Dedifferentiated amniotic fluid mesenchymal stem cell (primary cell): Measurements from ENCODE around the gene FAM53B.

Source experiments
- DNase-seq: peaks from one replicate; pipeline ENCODE4 v3.0.0-alpha.2; 2016; ENCODE audit errors: extremely low spot score

Gene FAM53B

GRCh38 chr10:124728071-124728829, 15.9 kb downstream of the FAM53B start:
- DNase-seq = no peak

DNA sequence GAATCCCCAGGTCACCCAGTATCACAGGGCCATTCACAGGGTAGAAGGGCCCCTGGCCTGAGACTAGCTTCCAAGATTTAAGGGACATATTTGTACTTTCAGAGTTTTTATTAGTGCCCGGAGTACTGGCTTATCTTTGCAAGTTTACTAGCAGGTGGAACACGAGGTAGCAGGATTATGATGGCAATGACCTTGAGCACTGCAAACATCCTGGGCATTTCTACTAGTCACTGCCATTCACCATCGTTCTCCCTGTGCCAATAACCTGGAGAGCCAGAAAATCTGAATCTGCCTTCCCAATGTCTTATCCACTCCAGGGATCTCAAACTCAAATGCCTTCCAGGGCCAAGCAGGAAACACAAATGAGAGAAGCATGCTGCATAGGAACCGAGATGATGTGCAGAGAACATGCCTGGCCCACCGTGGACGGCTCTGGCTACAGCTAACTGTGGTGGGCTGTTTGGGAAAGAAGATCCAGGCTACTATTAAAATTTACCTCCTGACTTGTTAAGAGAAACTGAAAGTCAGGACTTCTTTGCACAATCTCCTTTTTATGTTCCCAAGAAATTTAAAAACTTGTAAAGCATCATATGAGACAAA, 16.7 kb downstream of the FAM53B start:
- DNase-seq = no peak

- no peak for DNase-seq
Measured at GRCh38 chr10:124725791-124726190, 18.4 kb downstream of the FAM53B start.

DNA sequence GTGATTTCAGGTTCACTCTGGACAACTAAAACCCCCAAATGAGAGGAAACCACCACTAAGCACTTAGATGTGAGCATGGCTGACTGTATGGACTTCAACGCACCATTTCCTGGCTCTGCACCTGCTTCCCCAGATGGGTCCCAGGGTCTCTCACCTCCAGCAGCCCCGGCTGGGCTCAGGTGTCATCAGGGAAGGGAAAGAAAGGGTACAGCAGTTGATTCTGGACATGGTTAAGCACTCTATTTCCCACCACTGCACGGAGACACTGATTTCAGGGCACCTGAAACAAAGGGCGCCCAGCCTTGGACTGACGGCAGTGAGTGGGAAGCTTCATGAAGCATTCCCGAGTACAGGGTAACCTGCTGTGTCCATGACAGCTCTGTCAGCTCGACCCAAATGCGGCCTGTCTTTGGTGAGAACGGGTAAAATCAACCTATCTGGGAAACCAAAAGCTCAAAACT, 19.0 kb downstream of the FAM53B start:
- DNase-seq = no peak

DNA sequence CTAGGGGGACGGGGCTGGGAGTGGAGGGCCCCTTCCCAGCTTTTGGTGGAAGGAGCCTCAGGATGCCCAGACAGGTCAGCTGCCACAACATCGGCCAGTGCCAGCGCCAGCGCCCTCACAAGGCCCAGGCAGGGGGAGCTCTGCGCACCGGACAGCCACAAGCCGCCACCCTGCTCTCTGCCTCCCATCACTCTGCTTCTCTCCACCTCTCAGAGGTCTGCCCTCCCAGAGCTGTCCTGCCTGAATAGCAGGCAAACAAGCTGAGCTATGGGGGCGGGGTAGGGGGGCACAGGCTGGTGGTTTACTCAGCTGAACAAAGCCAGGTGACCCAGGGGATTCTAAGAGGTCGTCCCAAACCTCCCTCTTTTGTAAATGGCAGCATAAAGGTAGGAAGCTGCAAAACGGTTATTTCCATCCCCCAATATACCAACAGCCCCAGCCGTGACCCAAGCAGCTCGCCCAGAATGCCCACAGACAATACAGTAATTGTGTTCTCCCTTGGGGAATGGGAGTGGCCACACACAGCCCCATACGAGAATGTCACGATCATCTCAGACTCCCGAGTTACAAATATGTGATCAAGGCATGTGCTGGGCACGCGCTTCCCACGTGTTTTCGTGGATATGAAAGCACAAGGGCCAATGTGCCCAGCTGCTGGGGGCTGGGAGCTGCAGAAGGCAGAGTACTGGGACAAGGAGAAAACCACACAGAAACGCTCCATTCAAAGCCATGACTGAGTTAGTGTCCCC, 19.7 kb downstream of the FAM53B start:
- DNase-seq = no peak

DNA sequence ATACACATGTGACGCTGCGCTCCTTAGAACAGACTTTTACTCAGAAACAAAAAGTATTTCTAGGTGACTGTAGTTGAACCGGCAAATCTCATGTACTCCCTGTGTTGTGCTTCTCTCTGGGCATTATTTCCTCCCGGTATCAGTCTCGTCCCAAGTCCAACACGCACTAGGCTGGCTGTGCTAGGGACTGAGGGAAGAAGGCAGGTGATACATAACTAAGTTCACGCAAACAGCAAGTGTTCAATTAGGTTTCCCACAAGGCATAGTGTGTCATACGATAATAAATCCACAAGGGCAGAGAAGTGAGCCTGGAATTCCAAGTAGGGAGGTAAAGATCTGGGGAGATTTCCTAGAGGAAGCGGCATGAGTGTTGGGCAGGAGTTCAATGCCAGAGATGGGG, 20.4 kb downstream of the FAM53B start:
- no peak for DNase-seq

DNA sequence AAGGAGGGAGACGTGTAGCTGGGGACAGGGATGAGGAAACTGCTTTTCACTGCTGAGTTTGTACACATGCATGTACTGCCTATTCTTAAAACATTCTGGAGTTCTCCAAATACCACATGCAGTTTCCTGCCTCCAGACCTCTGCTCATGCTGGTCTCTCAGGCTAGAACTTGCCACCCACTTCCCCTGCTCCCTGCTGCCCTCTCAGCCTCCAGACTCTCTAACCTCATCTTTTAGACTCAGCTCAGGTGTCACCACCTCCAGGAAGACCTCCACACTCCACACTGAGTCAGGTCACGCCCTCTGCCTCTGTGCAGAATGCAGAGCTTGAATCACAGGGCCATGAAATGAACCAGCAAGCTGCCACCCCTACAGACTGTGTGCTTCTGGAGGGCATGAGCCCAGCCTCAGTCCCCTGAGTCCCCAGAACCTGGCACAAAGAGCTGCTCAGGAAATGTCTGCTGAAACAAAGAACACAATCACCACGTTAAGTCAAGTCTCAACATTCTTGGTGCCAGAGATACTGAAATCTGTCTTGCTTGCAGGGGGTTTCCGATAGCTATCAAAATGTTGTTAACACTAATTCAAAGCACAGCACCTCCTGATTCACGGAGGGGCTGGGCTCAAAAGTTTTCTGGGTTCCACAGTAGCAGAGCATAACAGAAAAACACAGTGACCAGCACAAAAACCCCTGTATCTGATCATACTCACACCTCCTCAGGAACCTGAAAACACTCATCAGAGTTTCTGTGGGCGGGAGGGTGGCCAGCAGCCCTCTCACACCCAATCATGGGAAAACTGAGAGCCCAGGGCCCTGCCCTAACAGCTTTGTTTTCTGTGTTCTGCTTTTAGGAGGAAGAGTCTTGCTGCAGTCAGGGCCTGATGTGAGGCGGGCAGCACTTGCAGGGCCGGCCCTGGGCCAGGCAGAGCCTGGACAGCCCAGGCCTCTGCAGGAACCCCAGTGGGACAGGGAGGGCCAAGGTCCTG, 21.1 kb downstream of the FAM53B start:
- DNase-seq = no peak

GRCh38 chr10:124721330-124722045, 22.7 kb downstream of the FAM53B start:
- DNase-seq = no peak

DNA sequence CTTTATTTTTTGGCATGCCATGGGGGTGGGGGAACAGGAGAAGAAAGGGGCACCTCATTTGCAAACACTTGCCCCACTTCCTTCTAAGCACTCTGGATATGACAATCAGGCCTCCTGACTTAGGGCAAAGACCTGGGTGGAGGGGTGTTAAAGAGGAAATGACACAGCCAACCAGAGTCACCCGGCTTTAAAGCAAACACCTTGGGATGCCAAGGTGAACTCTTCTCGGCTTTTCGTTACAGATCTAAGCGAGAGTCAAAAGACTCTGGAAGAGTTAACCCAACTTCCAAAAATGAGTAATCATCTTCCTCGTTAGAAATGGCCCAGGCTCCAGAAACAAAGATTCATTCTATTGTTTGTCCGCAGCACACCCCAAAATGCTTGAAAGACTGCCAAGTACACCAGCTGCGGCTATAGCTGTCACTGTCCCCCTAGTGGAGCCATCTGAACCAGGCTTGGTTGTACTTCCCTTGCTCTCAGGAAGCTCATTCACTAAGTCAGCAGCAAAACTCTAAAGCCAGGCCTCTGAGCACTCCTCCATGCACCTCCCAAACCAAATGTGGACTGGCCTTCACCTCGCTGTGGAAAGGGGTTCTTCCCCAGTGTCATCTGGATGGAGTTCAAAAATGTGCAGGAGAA, 24.8 kb downstream of the FAM53B start:
- DNase-seq = no peak

DNA sequence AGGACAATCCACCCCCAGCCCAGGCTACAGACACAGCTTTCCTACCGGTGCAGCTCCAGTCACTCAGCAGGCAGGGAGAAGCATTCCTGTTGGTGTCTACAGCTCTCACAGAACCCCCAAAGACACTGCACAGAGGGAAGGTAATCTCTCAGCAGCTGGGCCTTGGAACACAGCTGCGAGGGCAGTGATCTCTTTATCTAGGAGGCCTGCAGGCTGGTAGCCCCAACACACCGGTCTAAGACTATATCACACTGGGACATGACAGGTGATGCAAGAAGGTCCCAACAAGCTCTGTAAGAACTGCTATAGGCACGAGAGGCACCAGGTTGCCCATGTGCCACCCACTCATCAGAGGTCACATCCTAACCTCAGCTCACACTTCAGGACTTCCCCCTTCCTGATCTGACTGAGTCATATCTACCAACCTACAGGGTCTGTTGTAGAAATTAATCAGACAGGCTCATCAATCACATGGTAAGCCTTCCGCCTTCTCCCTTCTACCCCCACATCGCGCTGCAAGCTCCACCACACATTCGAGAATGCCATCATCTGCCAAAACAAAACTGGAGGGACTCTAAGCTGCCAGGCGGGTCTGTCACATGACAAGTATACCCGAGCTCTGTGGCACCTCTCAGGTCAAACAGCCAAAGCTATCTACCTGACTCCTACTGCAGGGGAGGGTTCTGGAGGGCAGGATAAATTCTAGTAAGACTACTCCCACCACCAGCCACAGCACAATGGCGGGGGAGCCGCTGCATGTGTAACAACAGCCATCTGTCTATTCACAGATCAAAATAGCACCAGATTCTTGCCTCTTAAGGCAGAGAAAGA, 26.1 kb downstream of the FAM53B start:
- DNase-seq = no peak

DNA sequence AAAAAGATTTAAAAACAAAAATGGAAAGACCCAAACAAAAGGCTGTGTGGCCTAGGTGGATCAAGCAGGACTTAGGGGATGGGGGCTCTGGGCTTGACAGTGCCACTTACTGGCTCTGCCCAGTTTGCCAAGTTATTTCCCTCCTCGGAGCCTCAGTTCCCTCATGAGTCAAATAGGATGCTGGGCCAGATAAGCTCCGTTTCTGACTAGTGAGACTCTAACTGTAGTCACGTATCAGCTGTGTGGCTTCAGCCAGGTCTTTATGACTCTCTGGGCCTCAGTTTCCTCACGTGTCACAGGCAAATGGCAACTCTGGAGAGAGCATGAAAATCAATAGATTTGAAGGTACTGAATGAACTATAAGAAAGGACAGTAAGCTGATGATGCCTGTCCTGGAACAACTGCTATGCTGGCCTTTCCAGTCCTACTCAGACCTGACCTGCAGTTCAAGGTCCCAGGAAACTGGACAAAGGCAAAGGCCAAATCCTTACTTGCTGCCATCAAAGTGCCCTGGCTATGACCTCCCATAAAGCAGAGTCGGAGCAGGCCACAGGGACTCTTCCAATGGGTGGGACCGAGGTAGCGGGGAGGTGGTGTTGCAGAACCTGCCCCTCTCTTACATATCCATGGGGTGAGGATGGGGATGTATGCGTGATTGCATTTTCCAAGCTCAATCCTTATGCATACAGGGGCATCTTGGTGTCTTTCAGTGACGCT, 27.0 kb downstream of the FAM53B start:
- DNase-seq = no peak

GRCh38 chr10:124716369-124716768, 27.8 kb downstream of the FAM53B start:
- DNase-seq = no peak

DNA sequence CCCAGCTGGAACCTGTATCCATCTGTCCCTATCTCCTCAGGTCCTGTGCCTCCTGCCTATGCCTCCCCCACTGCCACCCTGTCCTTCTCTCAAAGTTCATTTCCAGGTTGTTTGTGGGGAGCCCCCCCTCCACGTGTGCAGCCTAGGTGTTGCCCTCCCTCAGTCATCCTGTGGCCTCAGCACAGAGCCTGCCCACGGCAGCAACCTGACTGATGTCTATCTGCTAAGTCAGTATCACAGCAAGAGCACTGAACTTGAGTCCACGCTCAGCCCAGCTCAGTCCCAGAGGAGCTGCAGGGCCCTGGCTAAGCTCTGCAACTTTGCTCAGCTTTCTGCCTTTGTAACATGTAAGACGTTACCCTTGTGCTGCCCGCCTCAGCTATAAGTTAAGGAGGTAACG, 28.7 kb downstream of the FAM53B start:
- DNase-seq = no peak

DNA sequence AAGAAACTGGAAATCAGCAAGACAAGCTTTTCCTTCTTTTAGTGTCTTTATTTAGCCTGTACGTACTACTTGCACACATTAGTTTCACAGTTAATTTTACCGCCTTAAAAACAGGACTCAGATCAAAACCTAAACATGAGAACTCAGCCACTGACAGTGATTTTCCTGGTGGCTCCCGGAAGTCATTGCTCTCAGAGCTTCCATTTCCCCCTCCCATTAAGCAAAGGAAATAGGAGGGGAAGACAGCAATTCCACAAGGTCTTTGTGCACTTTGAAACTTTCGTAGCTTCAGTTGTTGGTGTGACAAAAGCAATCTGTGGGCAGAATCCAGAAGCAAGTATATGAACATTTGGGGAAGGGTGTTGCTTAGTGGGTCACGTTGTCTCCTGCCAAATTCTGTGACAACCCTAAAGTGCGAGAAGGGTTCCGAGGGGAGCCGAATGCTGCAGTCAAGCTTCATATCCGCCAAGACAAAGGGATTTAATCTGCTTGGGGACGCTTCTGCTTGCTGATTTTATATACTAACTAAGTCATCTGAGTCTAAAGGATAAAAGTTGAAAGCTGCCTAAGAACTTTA, 30.4 kb downstream of the FAM53B start:
- no peak for DNase-seq

DNA sequence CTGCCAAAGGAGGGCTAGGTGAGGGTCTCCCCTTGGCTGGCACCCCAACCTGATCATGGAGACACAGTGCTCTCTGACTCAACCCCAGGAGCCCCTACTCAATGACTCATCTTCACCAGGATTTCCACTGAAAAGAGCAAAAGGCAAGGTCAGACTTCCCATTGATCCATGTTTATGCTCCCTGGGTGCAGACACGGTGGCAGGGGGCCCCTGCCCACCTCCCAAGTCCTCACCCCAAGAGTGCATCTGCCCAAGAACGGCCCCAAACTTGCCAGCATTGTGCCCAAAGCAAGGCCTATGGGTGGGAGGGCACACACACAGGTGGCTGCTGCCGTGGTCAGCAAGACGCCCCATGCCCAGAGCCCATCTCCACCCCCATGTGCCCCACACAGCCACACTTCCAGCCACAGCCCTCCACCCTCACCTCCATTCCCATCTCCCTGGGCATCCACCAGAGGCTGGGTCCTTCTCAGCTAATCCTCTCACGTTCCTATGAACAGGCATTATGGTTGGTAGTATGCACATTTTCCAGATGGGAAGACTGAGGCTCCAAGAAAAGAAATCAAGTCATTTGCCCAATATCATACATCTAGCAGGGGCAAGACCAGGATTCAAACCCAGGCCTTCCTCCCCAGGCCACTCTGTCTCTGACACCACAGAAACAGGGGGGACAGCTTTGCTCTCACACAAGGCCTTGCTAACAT, 31.3 kb downstream of the FAM53B start:
- DNase-seq = no peak

DNA sequence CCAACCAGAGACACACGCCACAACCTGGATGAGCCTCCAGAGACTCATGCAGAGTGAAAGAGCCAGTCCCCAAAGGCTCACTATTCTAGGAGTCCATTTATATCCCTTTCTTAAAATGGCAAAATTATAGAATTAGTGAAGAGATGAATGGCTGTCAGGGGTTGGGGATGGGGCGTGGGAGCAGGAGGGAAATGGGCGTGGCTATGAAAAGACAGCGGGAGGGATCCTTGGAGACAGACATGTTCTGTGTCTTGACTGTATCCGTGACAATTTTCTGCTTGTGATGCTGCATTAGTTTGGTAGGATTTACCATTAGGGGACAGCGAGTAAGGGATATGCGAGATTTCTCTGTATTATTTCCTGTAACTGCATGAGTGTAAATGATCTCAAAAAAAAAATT, 33.0 kb downstream of the FAM53B start:
- DNase-seq = no peak

DNA sequence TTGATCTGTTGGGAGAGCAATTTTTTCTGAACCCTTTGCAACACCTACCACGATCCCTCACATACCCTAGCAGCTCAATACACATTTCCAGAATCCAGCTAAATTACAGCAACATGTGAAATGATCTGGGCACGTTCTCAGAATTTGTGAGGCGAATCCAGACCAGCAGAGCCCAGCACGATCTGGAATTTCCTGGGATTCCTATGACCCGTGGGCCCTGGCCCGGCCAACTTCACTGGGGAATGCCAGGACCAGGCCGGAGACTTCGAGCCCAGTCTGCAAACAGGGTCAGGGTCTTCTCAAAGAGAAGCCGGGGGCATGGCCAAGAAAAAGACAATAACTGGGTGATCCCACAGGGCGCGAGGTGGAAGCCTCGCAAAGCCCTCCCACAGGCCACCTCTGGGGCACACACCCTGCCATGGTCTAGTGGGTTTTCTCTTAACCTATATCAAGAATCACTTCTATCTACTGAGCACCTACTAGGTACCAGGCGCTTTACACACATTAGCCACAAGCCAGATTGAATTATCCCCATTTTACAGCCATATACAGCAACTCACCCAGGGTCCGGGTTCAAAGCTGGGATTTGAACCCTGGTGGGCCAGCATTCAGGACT, 33.8 kb downstream of the FAM53B start:
- no peak for DNase-seq

DNA sequence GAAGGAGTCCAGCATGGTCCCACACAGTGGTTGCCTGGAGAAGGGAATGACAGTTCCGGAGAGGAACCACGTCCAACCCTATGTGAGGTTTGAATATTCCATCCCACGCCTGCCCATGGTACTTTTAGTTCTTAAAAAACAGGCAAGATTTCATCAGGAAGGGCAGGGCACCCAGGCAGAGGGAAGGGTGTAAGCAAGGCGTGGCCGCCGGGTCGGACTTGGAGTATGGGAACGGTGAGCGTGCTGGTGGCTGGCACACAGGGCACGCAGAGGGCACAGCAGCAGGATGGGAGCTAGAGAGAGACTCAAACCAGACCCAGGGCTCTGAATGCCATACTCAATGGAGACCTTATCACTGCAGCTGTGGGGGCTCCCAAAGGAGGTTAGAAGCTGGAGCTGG, 34.3 kb downstream of the FAM53B start:
- no peak for DNase-seq
